Measurements from ENCODE around the gene DAPK1.

DAPK1 gene

GRCh38 chr9:87686520-87687090 lies 188.9 kb downstream of the DAPK1 start:
- DNase-seq (ENCODE audit: low read depth): no peak

DNA sequence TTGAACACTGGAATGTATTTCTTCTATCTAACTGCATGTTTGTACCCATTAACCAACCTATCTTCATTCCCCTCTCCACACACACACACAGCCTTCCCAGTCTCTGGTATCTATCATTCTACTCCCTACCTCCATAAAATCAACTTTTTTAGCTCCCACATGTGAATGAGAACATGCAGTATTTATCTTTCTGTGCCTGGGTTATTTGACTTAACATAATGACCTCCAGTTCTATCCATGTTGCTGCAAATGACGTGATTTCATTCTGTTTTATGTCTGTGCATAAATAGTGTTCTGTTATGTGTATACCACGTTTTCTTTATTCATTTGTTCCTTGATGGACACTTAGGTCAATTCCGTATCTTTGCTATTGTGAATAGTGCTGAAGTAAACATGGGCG lies 189.5 kb downstream of the DAPK1 start:
- DNase-seq (ENCODE audit: low read depth): no peak

DNA sequence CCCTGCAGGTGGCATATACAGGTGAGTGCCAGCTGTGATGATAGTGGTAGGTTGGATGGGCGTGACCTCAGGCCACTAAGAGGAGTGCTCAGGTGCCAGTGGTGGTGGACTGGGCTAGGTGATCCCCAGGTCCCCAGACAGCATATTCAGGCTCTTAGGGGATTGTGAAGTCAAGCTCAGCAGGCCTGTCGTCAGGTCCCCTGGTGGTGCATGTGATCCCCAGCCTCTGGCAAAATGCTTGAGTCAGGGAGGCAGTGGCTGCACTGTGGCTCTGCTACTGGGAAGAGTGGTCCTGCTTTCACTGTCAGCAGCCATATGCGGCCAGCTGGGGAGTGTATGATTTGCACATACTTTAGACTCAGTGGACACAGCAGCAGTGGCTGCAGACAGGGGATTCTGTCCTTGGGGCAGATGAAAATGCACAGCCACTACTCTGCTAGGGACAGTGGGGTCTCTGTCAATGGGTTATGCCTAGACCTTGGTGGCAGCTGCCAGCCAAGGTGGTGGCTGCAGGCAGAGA lies 196.6 kb downstream of the DAPK1 start:
- DNase-seq (ENCODE audit: low read depth): no peak

DNA sequence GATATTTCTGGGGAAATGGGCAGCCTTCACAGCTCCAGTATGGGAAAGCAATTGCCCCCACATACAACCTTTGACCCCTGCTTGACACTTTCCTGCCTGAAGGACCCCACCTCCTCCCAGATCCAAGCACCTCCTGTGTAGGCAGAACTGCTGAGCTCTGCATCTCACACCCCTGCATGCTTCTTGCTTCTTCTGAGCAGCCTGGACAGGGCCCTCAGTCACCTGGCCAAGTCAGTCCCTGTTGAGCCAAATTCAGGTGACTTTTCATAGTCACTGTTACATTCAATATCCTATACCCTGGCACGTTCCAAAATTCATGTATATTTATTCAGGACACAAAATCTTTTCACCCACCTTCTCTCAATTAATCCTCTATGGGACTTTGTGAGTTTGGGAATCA lies 197.9 kb downstream of the DAPK1 start:
- no peak for DNase-seq (ENCODE audit: low read depth)

DNA sequence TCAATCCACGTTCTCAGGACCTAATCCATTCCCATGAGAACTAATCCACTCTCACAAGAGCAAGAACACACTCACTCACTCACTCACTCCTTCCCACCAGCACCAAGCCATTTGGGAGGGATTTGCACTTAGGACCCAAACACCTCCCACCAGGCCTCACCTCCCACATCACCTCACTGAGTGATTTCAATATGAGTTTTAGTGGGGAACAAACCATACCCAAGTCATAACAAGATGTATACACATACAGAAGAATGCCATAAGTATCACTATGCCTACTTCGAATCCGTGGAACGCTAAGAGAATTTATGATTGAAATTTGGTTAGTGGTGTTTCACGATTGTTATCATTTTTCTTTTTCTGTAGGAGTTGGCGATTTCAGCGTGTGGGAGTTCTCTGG lies 199.0 kb downstream of the DAPK1 start:
- no peak for DNase-seq (ENCODE audit: low read depth)

DNA sequence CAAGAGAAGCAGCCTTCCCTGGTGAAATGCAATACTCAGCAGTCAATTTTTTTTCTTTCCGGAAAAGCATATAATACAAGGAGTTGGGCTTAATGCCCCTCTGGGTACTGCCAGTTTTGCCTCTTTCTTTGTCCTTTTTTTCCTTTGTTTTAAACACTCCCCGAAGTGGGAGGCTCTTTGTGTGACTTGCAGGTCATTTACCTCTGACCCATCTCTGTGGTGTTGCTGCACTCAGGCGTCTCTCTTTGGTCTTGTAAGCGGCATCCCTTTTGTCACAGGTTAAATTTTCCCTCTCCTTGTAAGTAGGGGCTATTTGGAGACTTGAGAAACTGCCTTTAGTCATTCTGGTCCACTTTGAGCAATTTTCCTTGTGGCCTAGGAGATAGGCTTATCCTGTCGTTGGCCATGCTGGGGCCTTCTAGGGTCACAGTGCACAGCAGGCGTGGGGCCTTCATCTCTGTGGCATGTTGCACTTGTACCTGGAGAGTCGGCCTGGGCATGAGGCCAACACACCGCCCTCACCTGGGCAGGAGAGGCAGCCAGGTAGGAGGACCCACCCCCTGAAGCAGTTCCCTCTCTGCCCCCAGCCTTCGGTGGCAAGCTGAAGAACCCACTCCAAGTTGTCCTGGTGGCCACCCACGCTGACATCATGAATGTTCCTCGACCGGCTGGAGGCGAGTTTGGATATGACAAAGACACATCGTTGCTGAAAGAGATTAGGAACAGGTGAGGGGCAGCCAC lies 200.6 kb downstream of the DAPK1 start:
- DNase-seq (ENCODE audit: low read depth): no peak

DNA sequence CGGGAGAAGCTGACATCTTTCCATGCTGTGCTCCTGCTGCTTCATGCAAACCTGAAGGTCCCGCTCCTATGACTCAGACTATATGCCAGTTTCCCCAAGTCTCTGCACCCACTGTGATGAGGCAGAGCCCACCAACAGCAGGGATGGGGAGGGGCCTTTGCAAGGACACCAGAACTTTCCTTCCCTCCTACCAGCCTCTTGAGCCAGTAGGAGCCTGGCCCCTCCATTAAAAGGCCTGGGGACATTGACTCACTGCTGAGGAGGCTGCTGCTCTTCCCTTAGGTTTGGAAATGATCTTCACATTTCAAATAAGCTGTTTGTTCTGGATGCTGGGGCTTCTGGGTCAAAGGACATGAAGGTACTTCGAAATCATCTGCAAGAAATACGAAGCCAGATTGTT lies 202.2 kb downstream of the DAPK1 start:
- no peak for DNase-seq (ENCODE audit: low read depth)

DNA sequence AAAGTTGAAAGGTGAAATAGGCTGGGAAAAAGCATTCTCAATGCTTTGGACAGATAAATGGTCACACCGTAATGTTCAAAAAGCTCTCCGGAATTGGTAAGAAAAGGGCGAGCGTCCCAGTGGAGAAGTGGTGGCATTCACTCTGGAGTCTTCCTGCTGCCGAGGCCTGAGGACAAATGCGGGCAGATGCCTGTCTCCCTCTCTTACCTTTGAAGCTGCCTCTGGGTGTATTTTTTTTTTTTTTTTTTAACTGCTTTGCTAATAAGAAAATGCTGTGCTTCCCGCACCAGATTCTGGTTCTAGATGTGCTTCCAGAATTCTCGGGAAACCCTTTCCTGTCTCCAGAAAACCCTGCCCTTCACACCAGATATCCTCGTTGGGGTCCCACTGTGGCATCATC lies 203.8 kb downstream of the DAPK1 start:
- DNase-seq (ENCODE audit: low read depth): no peak

DNA sequence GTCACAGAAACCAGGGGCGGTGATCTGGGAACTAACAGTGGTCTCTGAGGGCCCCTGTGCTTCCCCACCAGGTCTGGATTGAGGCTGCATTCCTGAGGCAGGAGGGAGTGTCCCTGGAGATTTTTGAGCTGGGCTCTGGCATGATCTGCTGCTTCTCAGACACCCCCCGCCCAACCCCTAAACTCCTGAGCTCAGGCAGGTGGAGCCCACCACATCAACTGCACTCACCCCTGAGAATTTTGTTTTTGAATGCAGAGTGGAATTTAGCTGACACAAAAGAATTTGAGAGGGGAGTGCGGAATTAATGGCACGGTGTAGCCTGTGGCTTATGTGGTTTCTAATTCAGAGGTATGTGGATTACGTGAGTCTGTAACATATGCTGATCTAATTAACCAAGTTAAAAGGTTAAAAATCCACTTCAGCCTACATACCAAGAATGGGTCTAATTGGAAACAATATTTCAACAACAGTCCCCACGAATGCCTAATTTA lies 204.3 kb downstream of the DAPK1 start:
- no peak for DNase-seq (ENCODE audit: low read depth)

DNA sequence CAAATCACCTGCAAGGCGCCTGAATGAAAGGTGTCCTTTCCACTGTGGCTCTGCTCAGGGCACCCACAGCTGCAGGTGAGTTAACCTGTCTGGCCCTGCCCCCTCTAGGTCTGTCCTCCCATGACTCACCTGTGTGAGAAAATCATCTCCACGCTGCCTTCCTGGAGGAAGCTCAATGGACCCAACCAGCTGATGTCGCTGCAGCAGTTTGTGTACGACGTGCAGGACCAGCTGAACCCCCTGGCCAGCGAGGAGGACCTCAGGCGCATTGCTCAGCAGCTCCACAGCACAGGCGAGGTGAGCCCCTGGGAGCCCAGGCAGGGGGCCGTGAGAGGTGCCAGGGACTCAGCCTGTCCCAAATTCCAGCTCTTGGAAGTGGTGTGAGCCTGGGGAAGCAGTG lies 205.3 kb downstream of the DAPK1 start:
- DNase-seq (ENCODE audit: low read depth): no peak

DNA sequence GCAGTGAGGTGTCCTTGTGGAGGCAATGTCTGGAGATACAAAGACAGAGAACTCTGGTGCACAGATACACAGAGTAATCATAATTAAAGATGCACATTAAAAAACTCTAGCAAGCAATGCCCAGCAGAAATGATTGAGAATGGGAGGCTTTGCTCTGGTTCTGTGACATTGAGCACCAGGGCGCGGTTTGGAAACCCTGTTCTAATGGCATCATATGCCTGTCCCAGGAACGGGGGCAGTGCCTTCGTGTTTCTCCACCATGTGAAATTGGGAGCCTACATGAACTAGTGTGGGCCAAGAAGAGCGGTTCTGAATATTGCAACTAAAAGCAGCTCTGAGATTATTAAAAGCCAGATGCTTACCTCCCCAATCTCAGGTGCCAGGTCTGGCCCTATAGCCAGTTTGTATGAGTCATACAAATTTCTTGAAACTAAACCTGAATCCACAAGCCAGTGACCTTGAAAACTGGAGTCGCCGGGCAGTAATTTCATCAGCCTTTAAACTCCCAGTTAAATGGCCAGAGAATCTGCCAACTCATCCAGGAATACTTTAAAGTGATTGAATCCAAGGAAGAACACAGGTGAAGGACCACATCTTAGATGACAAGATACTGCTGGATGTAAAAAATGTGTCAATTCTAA lies 206.1 kb downstream of the DAPK1 start:
- no peak for DNase-seq (ENCODE audit: low read depth)

DNA sequence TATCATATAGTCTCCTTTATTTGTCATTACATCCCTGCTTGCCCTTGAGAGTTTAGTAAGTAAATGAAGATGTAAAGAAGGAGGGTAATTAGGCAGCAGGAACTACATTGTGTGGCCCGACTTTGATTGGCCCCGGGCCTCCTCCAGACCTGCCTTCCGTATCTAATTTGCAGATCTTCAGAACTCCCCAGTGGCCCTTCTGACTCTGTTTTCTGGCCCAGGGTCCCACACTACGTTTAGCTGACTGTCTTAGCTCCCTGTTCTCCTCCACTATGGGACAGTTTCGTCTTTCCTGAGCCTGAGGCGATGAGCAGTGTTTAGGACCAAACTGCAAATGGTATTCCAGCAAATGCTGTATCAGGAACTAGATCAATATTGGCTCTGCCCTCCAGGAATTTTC lies 206.7 kb downstream of the DAPK1 start:
- no peak for DNase-seq (ENCODE audit: low read depth)

GRCh38 chr9:87706066-87706739 lies 208.5 kb downstream of the DAPK1 start:
- no peak for DNase-seq (ENCODE audit: low read depth)

GRCh38 chr9:87707805-87708506 lies 210.3 kb downstream of the DAPK1 start:
- DNase-seq (ENCODE audit: low read depth): no peak

DNA sequence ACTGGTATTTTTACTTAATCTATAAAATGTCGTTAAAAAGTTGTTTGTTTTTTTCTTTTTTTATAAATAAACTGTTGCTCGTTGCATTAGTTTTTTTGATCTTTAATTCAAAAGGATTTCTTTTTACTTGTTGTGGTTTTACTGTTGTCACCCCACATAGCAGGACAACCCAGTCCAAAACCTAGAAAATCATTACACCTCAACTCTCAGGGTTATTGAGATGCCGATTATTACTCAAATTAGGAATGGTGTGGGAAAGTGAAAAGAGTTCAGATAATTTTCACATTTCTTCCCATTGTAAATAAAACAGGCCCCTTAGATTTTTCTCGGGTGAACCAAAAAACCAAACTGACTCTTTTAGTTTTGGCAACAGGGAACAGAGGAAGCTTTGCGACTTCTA lies 210.9 kb downstream of the DAPK1 start:
- no peak for DNase-seq (ENCODE audit: low read depth)

DNA sequence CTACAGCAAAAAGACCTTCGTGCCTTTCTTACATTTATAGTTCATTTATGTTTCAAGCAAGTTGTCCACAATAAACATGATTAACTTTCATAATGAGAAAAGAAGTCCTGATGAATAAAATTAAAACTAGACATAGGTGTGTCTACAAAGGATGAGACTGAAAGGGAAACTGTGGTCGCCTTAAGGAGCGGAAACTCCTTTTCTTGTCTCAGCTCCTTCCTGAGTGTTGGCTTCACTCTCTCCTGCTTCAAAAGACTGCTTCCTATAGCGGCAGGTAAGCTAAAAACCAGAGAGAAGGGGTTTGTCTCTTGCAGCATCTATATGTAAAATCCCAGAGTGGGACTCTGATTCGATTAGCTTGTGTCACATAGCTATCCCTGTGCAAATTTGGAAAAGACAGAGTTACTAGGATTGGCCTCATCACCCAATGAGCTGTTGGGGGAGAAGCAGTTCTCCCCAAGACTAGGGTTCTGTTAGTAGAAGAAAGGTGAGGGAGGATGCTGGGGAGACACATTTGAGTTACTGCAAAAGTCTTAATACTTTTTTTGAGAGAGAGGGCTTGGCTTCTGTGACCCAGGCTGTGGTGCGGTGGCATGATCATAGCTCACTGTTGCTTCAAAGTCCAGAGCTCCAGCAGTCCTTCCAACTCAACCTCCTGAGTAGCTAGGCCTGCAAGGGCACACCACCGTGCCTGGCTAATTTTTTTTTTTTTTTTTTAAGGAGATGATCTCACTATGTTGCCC lies 211.5 kb downstream of the DAPK1 start:
- no peak for DNase-seq (ENCODE audit: low read depth)

DNA sequence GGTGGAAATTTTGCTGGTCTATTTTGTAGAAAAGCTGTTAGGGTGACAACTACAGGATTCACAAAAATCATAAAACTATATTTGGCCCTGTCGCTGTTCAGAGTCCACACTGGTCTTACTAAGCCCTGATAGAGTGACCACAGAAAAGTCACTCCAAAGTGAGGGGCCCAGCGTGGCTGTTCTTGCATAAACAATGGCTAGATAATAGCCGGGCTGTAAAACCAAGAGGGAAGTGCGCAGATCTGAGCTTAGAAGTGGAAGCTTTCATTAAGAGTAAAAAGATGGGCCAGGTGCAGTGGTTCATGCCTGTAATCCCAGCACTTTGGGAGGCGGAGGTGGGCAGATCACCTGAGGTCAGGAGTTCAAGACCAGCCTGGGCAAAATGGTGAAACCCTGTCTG lies 212.8 kb downstream of the DAPK1 start:
- no peak for DNase-seq (ENCODE audit: low read depth)

GRCh38 chr9:87711857-87712800 lies 214.5 kb downstream of the DAPK1 start:
- no peak for DNase-seq (ENCODE audit: low read depth)

DNA sequence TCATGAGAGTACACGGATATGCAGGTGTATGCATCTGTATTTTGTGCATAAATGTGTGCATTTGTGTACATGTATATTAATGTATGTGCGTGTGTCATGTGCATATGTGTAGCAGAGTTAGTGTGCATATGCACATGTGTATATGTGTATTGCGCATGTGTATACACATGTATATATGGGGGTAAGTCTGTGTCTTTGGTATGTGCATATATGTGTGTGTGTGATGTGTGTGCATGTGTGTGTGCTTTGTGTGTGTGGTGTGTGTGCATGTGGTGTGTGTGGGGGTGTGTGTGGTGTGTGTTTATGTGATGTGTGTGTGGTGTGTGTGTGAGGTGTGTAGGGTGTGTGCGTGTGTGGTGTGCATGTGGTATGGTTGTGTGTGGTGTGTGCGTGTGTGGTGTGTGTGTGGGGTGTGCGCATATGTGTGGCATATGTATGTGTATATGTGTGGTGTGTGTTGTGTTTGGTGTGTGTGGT lies 215.2 kb downstream of the DAPK1 start:
- no peak for DNase-seq (ENCODE audit: low read depth)
